LNCAP (cell line): Measurements from ENCODE around the gene PLIN5.

ENCODE experiments used
- TF ChIP-seq, protein P1 (sequence below): fragments of 450-650 bp; IDR thresholded peaks from 2 replicates; pipeline ENCODE4 v1.5.1; 2017; ENCODE audit warnings: mild to moderate bottlenecking

The PLIN5 gene

DNA sequence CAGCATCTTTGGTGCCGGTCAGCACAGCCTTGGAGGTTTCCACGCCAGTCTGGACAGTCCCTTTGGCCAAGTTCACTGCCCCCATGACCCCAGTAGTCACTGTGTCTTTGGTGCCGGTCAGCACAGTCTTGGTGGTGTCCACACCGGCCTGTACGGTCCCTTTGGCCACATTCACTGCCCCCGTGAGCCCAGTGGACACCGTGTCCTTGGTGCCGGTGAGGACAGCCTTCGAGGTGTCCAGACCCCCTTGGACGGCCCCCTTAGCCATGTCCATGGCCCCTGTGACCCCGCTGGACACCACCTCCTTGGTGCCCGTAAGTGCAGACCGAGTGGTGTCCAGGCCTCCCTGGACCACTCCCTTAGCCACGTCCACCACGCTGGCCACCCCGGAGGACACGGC, 21.8 kb downstream of the PLIN5 start:
- TF ChIP-seq, protein P1, sequence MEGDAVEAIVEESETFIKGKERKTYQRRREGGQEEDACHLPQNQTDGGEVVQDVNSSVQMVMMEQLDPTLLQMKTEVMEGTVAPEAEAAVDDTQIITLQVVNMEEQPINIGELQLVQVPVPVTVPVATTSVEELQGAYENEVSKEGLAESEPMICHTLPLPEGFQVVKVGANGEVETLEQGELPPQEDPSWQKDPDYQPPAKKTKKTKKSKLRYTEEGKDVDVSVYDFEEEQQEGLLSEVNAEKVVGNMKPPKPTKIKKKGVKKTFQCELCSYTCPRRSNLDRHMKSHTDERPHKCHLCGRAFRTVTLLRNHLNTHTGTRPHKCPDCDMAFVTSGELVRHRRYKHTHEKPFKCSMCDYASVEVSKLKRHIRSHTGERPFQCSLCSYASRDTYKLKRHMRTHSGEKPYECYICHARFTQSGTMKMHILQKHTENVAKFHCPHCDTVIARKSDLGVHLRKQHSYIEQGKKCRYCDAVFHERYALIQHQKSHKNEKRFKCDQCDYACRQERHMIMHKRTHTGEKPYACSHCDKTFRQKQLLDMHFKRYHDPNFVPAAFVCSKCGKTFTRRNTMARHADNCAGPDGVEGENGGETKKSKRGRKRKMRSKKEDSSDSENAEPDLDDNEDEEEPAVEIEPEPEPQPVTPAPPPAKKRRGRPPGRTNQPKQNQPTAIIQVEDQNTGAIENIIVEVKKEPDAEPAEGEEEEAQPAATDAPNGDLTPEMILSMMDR: no peak

DNA sequence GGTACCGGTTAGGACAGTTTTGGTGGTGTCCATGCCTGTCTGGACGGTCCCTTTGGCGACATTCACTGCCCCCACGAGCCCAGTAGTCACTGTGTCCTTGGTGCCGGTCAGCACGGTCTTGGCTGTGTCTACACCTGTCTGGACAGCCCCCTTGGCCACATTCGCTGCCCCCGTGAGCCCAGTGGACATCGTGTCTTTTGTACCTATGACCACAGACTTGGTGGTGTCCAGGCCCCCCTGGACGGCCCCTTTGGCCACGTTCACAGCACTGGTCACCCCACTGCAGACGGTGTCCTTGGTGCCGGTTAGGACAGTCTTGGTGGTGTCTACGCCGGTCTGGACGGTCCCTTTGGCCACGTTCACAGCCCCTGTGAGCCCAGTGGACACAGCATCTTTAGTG, 23.0 kb downstream of the PLIN5 start:
- TF ChIP-seq, protein P1: no peak

DNA sequence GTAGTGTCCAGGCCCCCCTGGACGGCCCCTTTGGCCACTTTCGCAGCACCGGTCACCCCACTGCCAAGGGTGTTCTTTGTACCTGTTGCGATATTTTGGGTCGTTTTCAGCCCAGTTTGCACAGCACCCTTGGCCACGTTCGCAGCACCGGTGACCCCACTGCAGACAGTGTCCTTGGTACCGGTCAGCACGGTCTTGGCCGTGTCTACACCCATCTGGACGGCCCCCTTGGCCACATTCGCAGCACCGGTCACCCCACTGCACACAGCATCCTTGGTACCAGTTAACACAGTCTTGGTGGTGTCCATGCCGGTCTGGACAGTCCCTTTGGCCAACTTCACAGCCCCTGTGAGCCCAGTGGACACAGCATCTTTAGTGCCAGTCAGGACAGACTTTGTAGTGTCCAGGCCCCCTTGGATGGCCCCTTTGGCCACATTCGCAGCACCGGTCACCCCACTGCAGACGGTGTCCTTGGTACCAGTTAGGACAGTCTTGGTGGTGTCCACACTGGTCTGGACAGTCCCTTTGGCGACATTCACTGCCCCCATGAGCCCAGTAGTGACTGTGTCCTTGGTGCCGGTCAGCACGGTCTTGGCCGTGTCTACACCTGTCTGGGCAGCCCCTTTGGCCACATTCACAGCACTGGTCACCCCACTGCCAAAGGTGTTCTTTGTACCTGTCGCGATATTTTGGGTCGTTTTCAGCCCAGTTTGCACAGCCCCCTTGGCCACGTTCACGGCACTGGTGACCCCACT, 23.5 kb downstream of the PLIN5 start:
- TF ChIP-seq, protein P1: no peak

DNA sequence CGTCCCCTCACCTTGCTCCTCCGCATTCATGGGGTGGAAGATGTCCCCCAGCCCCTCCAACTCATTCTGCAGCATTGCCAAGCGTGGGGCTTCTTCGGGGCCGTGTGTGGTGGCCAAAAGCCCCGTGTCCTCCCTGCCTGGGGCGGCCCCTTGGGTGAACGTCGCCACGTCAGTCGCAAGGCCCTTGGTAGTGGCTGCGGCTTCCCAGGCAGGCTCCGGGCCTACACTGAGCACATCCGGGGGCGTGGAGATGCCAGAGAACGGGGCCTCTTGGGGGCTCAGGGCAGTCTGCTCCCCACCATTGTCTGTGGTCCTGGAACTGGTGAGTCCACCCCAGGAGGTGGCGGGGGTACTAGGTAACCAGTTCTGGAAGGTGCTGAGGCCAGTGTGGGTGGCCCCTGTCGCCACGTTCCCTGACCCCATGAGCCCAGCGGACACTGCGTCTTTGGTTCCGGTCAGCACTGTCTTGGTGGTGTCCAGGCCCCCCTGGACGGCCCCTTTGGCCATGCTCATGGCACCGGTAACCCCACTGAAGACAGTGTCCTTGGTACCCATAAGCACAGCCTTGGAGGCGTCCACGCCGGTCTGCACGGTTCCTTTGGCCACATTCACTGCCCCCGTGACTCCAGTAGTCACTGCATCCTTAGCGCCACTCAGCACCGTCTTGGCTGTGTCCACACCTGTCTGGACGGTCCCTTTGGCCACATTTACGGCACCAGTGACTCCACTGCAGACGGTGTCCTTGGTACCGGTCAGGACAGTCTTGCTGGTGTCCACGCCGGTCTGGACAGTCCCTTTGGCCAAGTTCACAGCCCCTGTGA, 24.4 kb downstream of the PLIN5 start:
- TF ChIP-seq, protein P1: no peak

DNA sequence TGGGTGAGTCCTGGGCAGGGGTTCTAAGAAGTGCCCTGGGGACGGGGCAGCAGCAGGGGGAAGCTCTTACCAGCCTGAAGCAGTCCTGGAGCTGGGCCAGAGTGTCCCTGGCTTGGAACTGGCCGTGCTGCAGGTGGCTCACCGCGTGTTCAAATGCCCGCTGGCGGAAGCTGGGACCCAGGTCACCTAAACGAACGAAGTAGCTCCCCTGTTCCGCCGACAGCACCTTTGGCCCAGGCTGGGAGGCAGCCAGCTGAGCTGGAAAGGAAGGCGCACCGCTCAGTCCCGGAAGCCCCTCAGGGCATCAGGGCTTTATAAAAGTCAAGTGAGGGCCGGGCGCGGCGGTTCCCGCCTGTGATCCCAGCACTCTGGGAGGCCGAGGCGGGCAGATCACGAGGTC, 26.3 kb downstream of the PLIN5 start:
- TF ChIP-seq, protein P1: no peak

DNA sequence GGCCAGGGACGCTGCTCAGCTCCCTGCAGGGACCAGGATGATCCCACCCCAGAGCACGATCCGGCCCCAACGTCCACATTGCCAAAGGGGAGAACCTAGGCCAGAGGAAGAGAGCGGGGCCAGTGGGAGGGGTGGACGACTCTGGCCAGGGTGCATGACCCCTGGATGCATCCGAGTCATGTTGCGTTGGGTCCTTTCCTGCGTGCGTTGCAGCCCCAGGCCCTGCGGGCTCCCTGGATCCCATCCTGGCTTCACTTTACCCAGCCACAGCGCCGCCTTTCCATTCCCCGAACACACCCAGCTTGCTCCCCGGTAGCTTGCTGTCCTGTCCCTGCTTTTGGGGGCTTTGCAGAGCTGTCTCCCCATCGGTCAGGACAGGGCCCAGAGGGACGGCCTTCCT, 27.2 kb downstream of the PLIN5 start:
- TF ChIP-seq, protein P1: no peak

DNA sequence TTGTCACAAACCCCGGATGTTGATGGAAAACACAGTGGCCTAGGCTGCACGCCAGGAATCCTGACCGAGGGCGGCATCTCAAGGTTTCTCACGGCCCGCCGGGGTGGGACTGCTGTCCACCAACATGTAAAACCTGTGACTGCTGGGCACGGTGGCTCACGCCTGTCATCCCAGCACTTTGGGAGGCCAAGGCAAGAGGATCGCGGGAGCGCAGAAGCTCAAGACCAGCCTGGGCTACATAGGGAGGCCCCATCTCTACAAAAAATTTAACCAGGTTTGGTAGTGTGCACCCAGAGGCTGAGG, 27.9 kb downstream of the PLIN5 start:
- TF ChIP-seq, protein P1: no peak
